OCI-LY1 (cell line): ENCODE results near the gene DYNLT1.
"Not testable (repeated sequence)": the region's sequence is repeated elsewhere in the genome, so short reads cannot be mapped to it uniquely, and the experiment has no call there.

ENCODE experiments used
- H2AFZ ChIP-seq: fragments of 200-600 bp; sonication (generic), shearing (Covaris generic); 2 replicates; pipeline ENCODE4 v1.6.0; 2014; ENCODE audit warnings: antibody characterized with exemption, mild to moderate bottlenecking, low read length
- H3F3A ChIP-seq: fragments of 200-600 bp; sonication (generic), shearing (Covaris generic); 2 replicates; pipeline ENCODE4 v1.6.0; 2014; ENCODE audit warnings: mild to moderate bottlenecking, antibody characterized with exemption, low read length, moderate library complexity; ENCODE audit not compliant: insufficient read depth
- H3K27ac ChIP-seq: fragments of 200-600 bp; sonication (generic); 2 replicates; pipeline ENCODE4 v1.5.1; 2014; ENCODE audit warnings: low read length, mixed run types, mild to moderate bottlenecking, low read depth; ENCODE audit not compliant: poor library complexity, severe bottlenecking
- H3K27me3 ChIP-seq: fragments of 200-600 bp; sonication (generic); 2 replicates; pipeline ENCODE4 v1.6.0; 2014; ENCODE audit warnings: antibody characterized with exemption, mild to moderate bottlenecking, low read length, moderate library complexity; ENCODE audit not compliant: insufficient read depth
- H3K36me3 ChIP-seq: fragments of 200-600 bp; sonication (generic); 2 replicates; pipeline ENCODE4 v1.6.1; 2014; ENCODE audit warnings: mild to moderate bottlenecking, antibody characterized with exemption, low read length, moderate library complexity, mixed read lengths; ENCODE audit not compliant: insufficient read depth
- H3K4me1 ChIP-seq: fragments of 200-600 bp; sonication (generic); 2 replicates; pipeline ENCODE4 v1.5.1; 2014; ENCODE audit warnings: mild to moderate bottlenecking, low read length, moderate library complexity; ENCODE audit not compliant: insufficient read depth, severe bottlenecking
- H3K4me2 ChIP-seq: fragments of 200-600 bp; sonication (generic), shearing (Covaris generic); 2 replicates; pipeline ENCODE4 v1.6.1; 2014; ENCODE audit warnings: low read length
- H3K4me3 ChIP-seq: fragments of 200-600 bp; sonication (generic); 2 replicates; pipeline ENCODE4 v1.5.1; 2014; ENCODE audit warnings: low read length, low read depth, mild to moderate bottlenecking, mixed read lengths; ENCODE audit not compliant: poor library complexity, severe bottlenecking
- H3K79me2 ChIP-seq: fragments of 200-600 bp; shearing (Covaris generic); 2 replicates; pipeline ENCODE4 v1.6.1; 2016; ENCODE audit warnings: mixed run types, low read length, mixed read lengths; ENCODE audit not compliant: insufficient read depth
- H3K9ac ChIP-seq: fragments of 200-600 bp; sonication (generic), shearing (Covaris generic); 2 replicates; pipeline ENCODE4 v1.6.1; 2014; ENCODE audit warnings: mild to moderate bottlenecking, low read length, mixed read lengths
- H3K9me2 ChIP-seq: fragments of 200-600 bp; sonication (generic), shearing (Covaris generic); 2 replicates; pipeline ENCODE4 v1.6.1; 2014; ENCODE audit warnings: low read depth, mild to moderate bottlenecking, low read length, mixed read lengths
- H3K9me3 ChIP-seq: fragments of 200-600 bp; shearing (Covaris generic); 2 replicates; pipeline ENCODE4 v1.6.1; 2014; ENCODE audit warnings: low read length, mixed read lengths
- H4K20me1 ChIP-seq: fragments of 200-600 bp; sonication (generic), shearing (Covaris generic); 2 replicates; pipeline ENCODE4 v1.6.0; 2016; ENCODE audit warnings: mild to moderate bottlenecking, low read length; ENCODE audit not compliant: insufficient read depth
- CTCF ChIP-seq: fragments of 200-600 bp; sonication (generic), shearing (Covaris generic); IDR thresholded peaks from 2 replicates; pipeline ENCODE4 v1.5.1; 2017; ENCODE audit warnings: mild to moderate bottlenecking, antibody characterized with exemption, low read length, moderate library complexity, mixed read lengths
- EZH2 ChIP-seq: fragments of 200-600 bp; sonication (generic), shearing (Covaris generic); IDR thresholded peaks from 2 replicates; pipeline ENCODE4 v1.8.0; 2017; ENCODE audit warnings: borderline replicate concordance, mixed run types, mild to moderate bottlenecking, antibody characterized with exemption, low read length, moderate library complexity, mixed read lengths

DYNLT1 gene

GRCh38 chr6:158672726-158673125 lies 28.2 kb upstream of the DYNLT1 start:
- no peaks in the 10 kb centered on the region for H3K4me1 ChIP-seq
- no peak overlapping the region for H3K4me2 ChIP-seq
- H3K9me3 ChIP-seq = no peaks in the 10 kb centered on the region
- TF ChIP-seq CTCF (no peak), EZH2 (no peak)
- H2AFZ ChIP-seq = no peak overlapping the region
- no peaks in the 10 kb centered on the region for H3F3A ChIP-seq
- H3K4me3 ChIP-seq = no peak overlapping the region
- no peak overlapping the region for H3K27ac ChIP-seq
- no peaks in the 10 kb centered on the region; the same call in 1 of the 2 replicates for H3K27me3 ChIP-seq
- no peaks in the 10 kb centered on the region for H3K9me2 ChIP-seq
- no peaks in the 10 kb centered on the region for H3K36me3 ChIP-seq
- H3K79me2 ChIP-seq = no peaks in the 10 kb centered on the region
- no peaks in the 10 kb centered on the region for H4K20me1 ChIP-seq
- H3K9ac ChIP-seq = no peak overlapping the region

- H3K4me3 ChIP-seq, H3F3A ChIP-seq, H3K9me3 ChIP-seq, H3K27me3 ChIP-seq, H3K36me3 ChIP-seq, H3K4me2 ChIP-seq, H2AFZ ChIP-seq, H3K9ac ChIP-seq, H3K27ac ChIP-seq, H3K9me2 ChIP-seq, H3K79me2 ChIP-seq, H3K4me1 ChIP-seq, H4K20me1 ChIP-seq: not testable (repeated sequence)
Measured at GRCh38 chr6:158672119-158672518, 27.6 kb upstream of the DYNLT1 start.

GRCh38 chr6:158669145-158670035 lies 24.8 kb upstream of the DYNLT1 start:
- Histone ChIP-seq H3K79me2 (no peaks in the 10 kb centered on the region), H2AFZ (no peak overlapping the region), H3K4me3 (no peak overlapping the region), H3K9me2 (no peaks in the 10 kb centered on the region), H4K20me1 (no peaks in the 10 kb centered on the region), H3K4me1 (no peaks in the 10 kb centered on the region), H3K36me3 (no peaks in the 10 kb centered on the region), H3F3A (no peaks in the 10 kb centered on the region), H3K9me3 (no peaks in the 10 kb centered on the region), H3K4me2 (no peak overlapping the region), H3K27ac (no peak overlapping the region), H3K27me3 (peaks cover 5% of the 10 kb centered on the region; the same call in 1 of the 2 replicates), H3K9ac (no peak overlapping the region)
- TF ChIP-seq EZH2 = no peak
- TF ChIP-seq CTCF = no peak

GRCh38 chr6:158668707-158669103 lies 24.2 kb upstream of the DYNLT1 start:
- H3F3A ChIP-seq = no peaks in the 10 kb centered on the region
- TF ChIP-seq EZH2 (no peak), CTCF (no peak)
- no peaks in the 10 kb centered on the region for H3K36me3 ChIP-seq
- no peak overlapping the region for H3K4me2 ChIP-seq
- no peak overlapping the region for H3K4me3 ChIP-seq
- no peaks in the 10 kb centered on the region for H3K9me3 ChIP-seq
- no peaks in the 10 kb centered on the region for H3K4me1 ChIP-seq
- H2AFZ ChIP-seq = no peak overlapping the region
- H4K20me1 ChIP-seq = no peaks in the 10 kb centered on the region
- no peak overlapping the region for H3K9ac ChIP-seq
- H3K27me3 ChIP-seq = peaks cover 5% of the 10 kb centered on the region; the same call in 1 of the 2 replicates
- no peak overlapping the region for H3K27ac ChIP-seq
- no peaks in the 10 kb centered on the region for H3K79me2 ChIP-seq
- H3K9me2 ChIP-seq = no peaks in the 10 kb centered on the region
